Upper lobe of left lung (tissue), 4 donors: ENCODE data around the gene SUFU.
A peak's percentile ranks its signal among the peaks of the same experiment; 100 is the strongest.

Source experiments
- EP300 ChIP-seq, 4 donors: sonication (generic); formaldehyde crosslinking; IDR thresholded peaks; one replicate each; pipeline ENCODE4 v1.5.1; 2017; ENCODE audit warnings: antibody characterized with exemption in 4 of 4, control low read depth in 2 of 4
- POLR2A ChIP-seq, 4 donors: fragments of 450-650 bp; IDR thresholded peaks; one replicate each; pipeline ENCODE4 v1.5.1; 2016 to 2017; ENCODE audit warnings: antibody characterized with exemption in 4 of 4, mild to moderate bottlenecking in 2 of 4
- POLR2AphosphoS5 ChIP-seq, 2 donors: sonication (generic); formaldehyde crosslinking; IDR thresholded peaks; one replicate each; pipeline ENCODE4 v1.5.1; 2017; ENCODE audit warnings: antibody characterized with exemption in 2 of 2
- TF ChIP-seq, protein P1 (sequence below), 6 experiments: fragments of 450-650 bp in 4 of 6; fragments of 200-600 bp in 2 of 6; sonication (generic) in 2 of 6; IDR thresholded peaks; one replicate each; pipeline ENCODE4 v1.5.1; 2016 to 2019; ENCODE audit warnings: antibody characterized with exemption in 6 of 6

DNA sequence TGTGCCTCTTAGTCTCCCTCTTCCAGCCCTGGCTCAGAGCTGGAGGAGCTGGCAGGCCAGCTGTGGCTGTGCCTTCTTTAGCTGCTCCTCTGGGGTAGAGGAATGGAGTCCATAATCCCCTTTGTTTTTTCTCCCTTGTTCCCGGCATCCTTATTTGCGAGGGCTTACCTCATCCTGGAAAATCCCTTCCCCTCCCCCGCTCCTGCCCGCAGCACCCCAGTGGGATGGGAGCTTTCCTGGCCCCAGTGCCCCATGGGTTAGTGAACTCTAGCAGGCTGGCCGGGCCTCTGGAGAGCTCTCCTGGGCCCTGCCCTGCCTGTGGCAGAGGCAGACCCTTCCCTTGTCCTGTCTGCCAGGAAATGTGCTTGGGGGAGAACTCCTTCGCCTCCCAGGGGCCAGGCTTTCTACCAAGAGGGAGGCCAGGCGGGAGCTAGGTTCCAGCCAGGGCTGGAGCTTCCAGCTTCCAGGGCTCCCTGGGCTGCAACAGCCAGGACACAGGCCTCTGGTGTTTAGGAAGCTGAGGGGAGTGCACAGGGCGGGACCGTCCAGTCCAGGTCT is 124.0 kb downstream of the SUFU start:
- TF ChIP-seq POLR2A (IDR thresholded peaks at IDR 0.05), result no peak
- TF ChIP-seq, protein P1, sequence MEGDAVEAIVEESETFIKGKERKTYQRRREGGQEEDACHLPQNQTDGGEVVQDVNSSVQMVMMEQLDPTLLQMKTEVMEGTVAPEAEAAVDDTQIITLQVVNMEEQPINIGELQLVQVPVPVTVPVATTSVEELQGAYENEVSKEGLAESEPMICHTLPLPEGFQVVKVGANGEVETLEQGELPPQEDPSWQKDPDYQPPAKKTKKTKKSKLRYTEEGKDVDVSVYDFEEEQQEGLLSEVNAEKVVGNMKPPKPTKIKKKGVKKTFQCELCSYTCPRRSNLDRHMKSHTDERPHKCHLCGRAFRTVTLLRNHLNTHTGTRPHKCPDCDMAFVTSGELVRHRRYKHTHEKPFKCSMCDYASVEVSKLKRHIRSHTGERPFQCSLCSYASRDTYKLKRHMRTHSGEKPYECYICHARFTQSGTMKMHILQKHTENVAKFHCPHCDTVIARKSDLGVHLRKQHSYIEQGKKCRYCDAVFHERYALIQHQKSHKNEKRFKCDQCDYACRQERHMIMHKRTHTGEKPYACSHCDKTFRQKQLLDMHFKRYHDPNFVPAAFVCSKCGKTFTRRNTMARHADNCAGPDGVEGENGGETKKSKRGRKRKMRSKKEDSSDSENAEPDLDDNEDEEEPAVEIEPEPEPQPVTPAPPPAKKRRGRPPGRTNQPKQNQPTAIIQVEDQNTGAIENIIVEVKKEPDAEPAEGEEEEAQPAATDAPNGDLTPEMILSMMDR (IDR thresholded peaks at IDR 0.05), result no peak
- TF ChIP-seq POLR2AphosphoS5 (IDR thresholded peaks at IDR 0.05), result peak in 1 of 2 donors; percentile 45
- TF ChIP-seq EP300 (IDR thresholded peaks at IDR 0.05), result peak in 2 of 4 donors; percentile 41 to 45
